Astrocyte (in vitro differentiated cells and primary cell): ENCODE data around the gene DUSP10. TPM values are rescaled to one million over a fixed set of nuclear protein-coding genes. Genes with fewer than 3 reads are reported as not detected.

ENCODE experiments used
- DNase-seq: peaks from one replicate; pipeline ENCODE4 v3.0.0-alpha.2; 2010; ENCODE audit warnings: low read depth
- FAIRE-seq: peaks from 2 replicates; lab custom pipeline; 2011; peaks lifted over from hg19 to GRCh38; lab: Jason Lieb, UNC
- H2AFZ ChIP-seq: 2 replicates; pipeline ENCODE4 v1.6.0; 2012; ENCODE audit warnings: low read depth, low read length, inconsistent platforms
- H3K27ac ChIP-seq: 2 replicates; pipeline ENCODE4 v1.5.1; 2011; ENCODE audit warnings: low read depth, low read length, inconsistent platforms
- H3K27me3 ChIP-seq: 2 replicates; pipeline ENCODE4 v1.6.0; 2011; ENCODE audit warnings: low read length, inconsistent platforms; ENCODE audit not compliant: insufficient read depth
- H3K36me3 ChIP-seq: 2 replicates; pipeline ENCODE4 v1.5.1; 2011; ENCODE audit warnings: low read length, inconsistent platforms; ENCODE audit not compliant: insufficient read depth
- H3K4me1 ChIP-seq: 2 replicates; pipeline ENCODE4 v1.5.1; 2011; ENCODE audit warnings: low read length, inconsistent platforms; ENCODE audit not compliant: insufficient read depth
- H3K4me2 ChIP-seq: 2 replicates; pipeline ENCODE4 v1.6.0; 2012; ENCODE audit warnings: low read length, inconsistent platforms
- H3K4me3 ChIP-seq: 2 replicates; pipeline ENCODE4 v1.5.1; 2011; ENCODE audit warnings: low read depth, mild to moderate bottlenecking, low read length, inconsistent platforms; ENCODE audit not compliant: insufficient read depth
- H3K79me2 ChIP-seq: 2 replicates; pipeline ENCODE4 v1.6.0; 2012; ENCODE audit warnings: mild to moderate bottlenecking, low read length, inconsistent platforms; ENCODE audit not compliant: insufficient read depth
- H3K9ac ChIP-seq: 2 replicates; pipeline ENCODE4 v1.6.0; 2012; ENCODE audit warnings: mild to moderate bottlenecking, low read length, inconsistent platforms
- H3K9me3 ChIP-seq: 2 replicates; pipeline ENCODE4 v1.5.1; 2012; ENCODE audit warnings: low read depth, mild to moderate bottlenecking, low read length, inconsistent platforms; ENCODE audit not compliant: insufficient read depth
- H4K20me1 ChIP-seq: 2 replicates; pipeline ENCODE4 v1.6.0; 2012; ENCODE audit warnings: low read length, inconsistent platforms; ENCODE audit not compliant: insufficient read depth
- H3K27ac Mint-ChIP-seq: one replicate; pipeline ENCODE4 v1.8.0; 2021; ENCODE audit warnings: mild to moderate bottlenecking, mixed read lengths; ENCODE audit not compliant: unreplicated experiment
- H3K27me3 Mint-ChIP-seq: one replicate; pipeline ENCODE4 v1.8.0; 2021; ENCODE audit warnings: low read depth, mixed read lengths; ENCODE audit not compliant: unreplicated experiment
- H3K36me3 Mint-ChIP-seq: one replicate; pipeline ENCODE4 v1.8.0; 2021; ENCODE audit warnings: low read depth, mixed read lengths; ENCODE audit not compliant: unreplicated experiment
- H3K4me1 Mint-ChIP-seq: one replicate; pipeline ENCODE4 v1.8.0; 2021; ENCODE audit warnings: low read depth, mixed read lengths; ENCODE audit not compliant: unreplicated experiment
- H3K4me3 Mint-ChIP-seq: one replicate; pipeline ENCODE4 v1.8.0; 2021; ENCODE audit warnings: mild to moderate bottlenecking, moderate library complexity, mixed read lengths; ENCODE audit not compliant: unreplicated experiment
- H3K9me3 Mint-ChIP-seq: one replicate; pipeline ENCODE4 v1.8.0; 2021; ENCODE audit warnings: mild to moderate bottlenecking, mixed read lengths; ENCODE audit not compliant: unreplicated experiment
- EZH2 ChIP-seq: IDR thresholded peaks from 2 replicates; pipeline ENCODE4 v1.6.1; 2012; ENCODE audit warnings: mild to moderate bottlenecking, low read length, inconsistent platforms; ENCODE audit not compliant: insufficient read depth
- total RNA-seq: library from RNA; stranded (reverse); gene quantifications from 2 replicates; pipeline ENCODE4 v1.2.1, GENCODE V29; 2021
- TF ChIP-seq, protein P1 (sequence below): IDR thresholded peaks from 2 replicates; pipeline ENCODE4 v1.5.1; 2011; ENCODE audit warnings: low read depth, mild to moderate bottlenecking, inconsistent platforms, low read length, moderate library complexity; ENCODE audit not compliant: insufficient read depth

The DUSP10 gene
- total RNA-seq, 1 donor from 2014 or later: 45.8 TPM

GRCh38 chr1:221669441-221669840 lies 72.4 kb downstream of the DUSP10 start:
- Mint-ChIP-seq H3K36me3 (no peaks in the 10 kb centered on the region), H3K27ac (no peak overlapping the region), H3K4me3 (no peak overlapping the region), H3K27me3 (no peaks in the 10 kb centered on the region), H3K4me1 (peaks cover 15% of the 10 kb centered on the region), H3K9me3 (no peaks in the 10 kb centered on the region)
- DNase-seq: no peak
- Histone ChIP-seq H3K27me3 (no peaks in the 10 kb centered on the region), H4K20me1 (no peaks in the 10 kb centered on the region), H3K36me3 (no peaks in the 10 kb centered on the region), H3K9me3 (no peaks in the 10 kb centered on the region), H3K9ac (no peak overlapping the region), H2AFZ (no peak overlapping the region), H3K4me3 (no peak overlapping the region), H3K4me2 (no peak overlapping the region), H3K4me1 (peaks cover 4% of the 10 kb centered on the region), H3K79me2 (no peaks in the 10 kb centered on the region), H3K27ac (no peak overlapping the region)
- no peak for TF ChIP-seq EZH2
- TF ChIP-seq, protein P1, sequence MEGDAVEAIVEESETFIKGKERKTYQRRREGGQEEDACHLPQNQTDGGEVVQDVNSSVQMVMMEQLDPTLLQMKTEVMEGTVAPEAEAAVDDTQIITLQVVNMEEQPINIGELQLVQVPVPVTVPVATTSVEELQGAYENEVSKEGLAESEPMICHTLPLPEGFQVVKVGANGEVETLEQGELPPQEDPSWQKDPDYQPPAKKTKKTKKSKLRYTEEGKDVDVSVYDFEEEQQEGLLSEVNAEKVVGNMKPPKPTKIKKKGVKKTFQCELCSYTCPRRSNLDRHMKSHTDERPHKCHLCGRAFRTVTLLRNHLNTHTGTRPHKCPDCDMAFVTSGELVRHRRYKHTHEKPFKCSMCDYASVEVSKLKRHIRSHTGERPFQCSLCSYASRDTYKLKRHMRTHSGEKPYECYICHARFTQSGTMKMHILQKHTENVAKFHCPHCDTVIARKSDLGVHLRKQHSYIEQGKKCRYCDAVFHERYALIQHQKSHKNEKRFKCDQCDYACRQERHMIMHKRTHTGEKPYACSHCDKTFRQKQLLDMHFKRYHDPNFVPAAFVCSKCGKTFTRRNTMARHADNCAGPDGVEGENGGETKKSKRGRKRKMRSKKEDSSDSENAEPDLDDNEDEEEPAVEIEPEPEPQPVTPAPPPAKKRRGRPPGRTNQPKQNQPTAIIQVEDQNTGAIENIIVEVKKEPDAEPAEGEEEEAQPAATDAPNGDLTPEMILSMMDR: no peak
- no peak for FAIRE-seq

DNA sequence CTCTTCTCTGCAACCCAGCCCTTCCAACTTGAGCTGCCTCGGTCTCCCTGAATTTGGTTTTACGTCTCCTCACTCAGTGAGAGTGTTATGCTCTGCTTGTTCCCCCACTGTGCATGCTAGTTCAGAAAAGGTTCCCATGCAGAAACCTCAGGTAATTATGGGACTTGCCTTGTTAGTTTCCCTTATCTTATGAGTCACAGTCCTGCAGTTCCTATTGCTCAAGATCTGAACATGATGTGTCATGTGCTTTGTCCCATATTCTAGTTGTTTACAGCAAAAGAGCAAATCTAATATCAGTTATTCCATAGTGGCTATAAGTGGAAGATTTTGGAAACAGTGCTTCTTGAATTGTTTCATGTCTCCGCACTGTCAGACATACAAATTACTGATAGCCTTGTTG lies 74.4 kb downstream of the DUSP10 start:
- Histone ChIP-seq H4K20me1 (no peaks in the 10 kb centered on the region), H3K4me2 (no peak overlapping the region), H3K79me2 (no peaks in the 10 kb centered on the region), H3K27me3 (no peaks in the 10 kb centered on the region), H3K4me3 (no peak overlapping the region), H2AFZ (no peak overlapping the region), H3K9ac (no peak overlapping the region), H3K36me3 (no peaks in the 10 kb centered on the region), H3K4me1 (peaks cover 4% of the 10 kb centered on the region), H3K9me3 (no peaks in the 10 kb centered on the region), H3K27ac (no peak overlapping the region)
- H3K9me3 Mint-ChIP-seq: no peaks in the 10 kb centered on the region
- no peak overlapping the region for H3K27ac Mint-ChIP-seq
- no peaks in the 10 kb centered on the region for H3K36me3 Mint-ChIP-seq
- peaks cover 15% of the 10 kb centered on the region for H3K4me1 Mint-ChIP-seq
- H3K27me3 Mint-ChIP-seq: no peaks in the 10 kb centered on the region
- FAIRE-seq (peak; percentile 83), DNase-seq (peak; percentile 68)
- no peak overlapping the region for H3K4me3 Mint-ChIP-seq
- TF ChIP-seq EZH2: no peak
- TF ChIP-seq, protein P1: no peak

DNA sequence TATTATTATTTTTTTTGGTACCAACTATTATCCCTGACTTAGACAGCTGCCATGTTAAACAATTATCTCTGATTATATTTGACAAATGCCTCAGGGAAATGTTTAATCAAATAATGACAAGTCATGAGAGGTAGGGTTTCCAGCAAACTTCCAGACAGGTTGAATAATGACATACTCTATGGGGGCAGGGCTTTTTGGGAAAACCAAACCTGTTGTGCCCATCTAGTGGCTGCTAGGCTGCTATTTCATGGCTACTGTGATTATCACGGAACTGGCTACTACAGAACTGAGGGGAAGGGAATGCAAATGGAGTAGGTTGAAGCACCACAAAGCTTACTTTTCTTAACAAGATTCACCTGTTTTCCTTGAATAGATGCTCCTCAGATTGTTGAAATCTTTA lies 77.6 kb downstream of the DUSP10 start:
- Histone ChIP-seq H3K4me3 (no peak overlapping the region), H3K9me3 (no peaks in the 10 kb centered on the region), H3K36me3 (no peaks in the 10 kb centered on the region), H3K27ac (no peak overlapping the region), H3K4me1 (peaks cover 4% of the 10 kb centered on the region), H3K27me3 (no peaks in the 10 kb centered on the region), H3K9ac (no peak overlapping the region), H3K79me2 (no peaks in the 10 kb centered on the region), H4K20me1 (no peaks in the 10 kb centered on the region), H3K4me2 (no peak overlapping the region), H2AFZ (no peak overlapping the region)
- Mint-ChIP-seq H3K27me3 (no peaks in the 10 kb centered on the region), H3K27ac (no peak overlapping the region), H3K4me1 (peaks cover 8% of the 10 kb centered on the region), H3K9me3 (no peaks in the 10 kb centered on the region), H3K4me3 (no peak overlapping the region), H3K36me3 (no peaks in the 10 kb centered on the region)
- TF ChIP-seq, protein P1: no peak
- no peak for TF ChIP-seq EZH2
- FAIRE-seq (no peak), DNase-seq (no peak)
